ENCODE results near the gene KDM8.
A peak's percentile ranks its signal among the peaks of the same experiment; 100 is the strongest.

The KDM8 gene

DNA sequence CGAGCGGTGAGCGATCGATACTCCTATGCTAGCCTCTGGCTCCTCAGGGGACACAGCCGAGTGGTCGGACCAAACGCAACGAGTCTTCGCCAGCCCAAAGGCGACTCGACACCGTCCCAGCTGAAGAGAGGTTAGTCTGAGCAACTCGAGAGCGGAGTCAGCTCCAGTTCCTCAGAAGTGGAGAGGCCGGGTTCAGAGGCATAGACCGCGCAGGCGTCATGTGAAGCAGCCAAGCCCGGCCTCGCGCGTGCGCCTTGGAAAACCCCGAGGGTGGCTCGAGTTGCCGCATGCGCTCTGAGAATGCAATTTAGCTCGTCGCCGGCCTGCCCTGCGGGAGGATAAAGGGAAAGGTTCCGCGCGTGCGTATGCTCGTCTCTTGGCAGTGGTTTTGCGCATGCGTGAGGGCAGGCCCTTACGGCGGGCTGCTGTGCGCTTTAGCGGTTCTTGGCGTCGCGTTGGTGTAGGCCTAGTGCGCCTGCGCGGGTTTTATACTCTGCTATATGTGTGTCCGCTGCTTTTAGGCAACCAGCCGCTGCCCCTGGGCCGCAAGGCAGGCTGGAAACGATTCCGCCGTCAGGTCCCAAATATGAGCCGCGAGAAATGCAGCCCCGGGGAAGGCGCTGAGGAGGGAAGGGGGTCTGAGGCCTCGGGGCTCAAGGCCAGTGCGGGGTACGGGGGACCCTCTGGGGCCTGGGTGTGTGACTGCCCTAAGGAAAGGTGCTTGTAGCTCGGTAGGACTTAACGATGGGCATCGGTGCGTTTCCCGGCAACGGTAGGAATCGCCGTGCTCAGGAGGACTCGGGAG is at the start of gene KDM8:
TSS of gene KDM8 (plus strand) at position 20 of the 805 bp plus-strand sequence. CDS start 6,598 bp downstream, outside the sequence.
- peak; percentile 100 for DNase-seq (ENCODE audit: low read depth)

DNA sequence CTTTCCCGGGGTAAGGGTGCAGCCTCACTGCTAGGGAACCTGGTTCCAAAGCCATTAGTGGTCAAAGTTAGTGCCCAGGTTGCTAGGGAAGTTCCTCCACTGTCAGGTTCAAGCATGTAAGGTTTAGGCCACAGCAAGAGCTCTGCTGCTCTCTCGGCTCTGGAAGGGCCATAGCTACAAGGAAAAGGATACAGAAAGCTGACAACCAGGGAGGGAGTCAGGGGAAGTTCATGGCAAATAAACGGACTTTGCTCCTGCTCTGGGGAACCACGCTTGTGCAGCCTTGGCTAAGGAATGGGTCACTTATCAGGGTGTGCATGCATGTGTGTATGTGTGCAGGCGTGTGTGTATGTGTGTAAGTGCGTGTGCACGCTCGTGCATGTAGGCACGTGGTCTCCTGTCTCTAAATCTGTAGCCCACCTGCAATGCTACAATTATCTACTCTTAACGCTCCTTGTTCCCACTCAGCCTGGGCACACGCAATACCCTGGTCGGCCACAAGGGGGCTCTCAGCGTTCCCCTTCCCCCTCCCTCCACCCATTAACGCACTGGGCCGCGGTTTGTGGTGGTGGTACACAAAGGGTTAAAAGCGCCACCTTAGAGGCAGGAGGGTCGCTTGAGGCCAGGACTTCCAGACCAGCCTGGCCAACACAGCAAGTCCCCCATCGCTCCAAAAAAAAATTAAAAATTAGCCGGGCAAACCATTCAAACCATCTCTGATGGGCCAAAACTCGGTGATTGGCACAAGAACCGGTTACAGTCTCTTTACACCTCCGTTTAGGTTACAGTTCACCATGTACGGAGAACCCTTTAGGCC is 48.4 kb upstream of the KDM8 start:
- DNase-seq (ENCODE audit: low read depth): peak; percentile 57

DNA sequence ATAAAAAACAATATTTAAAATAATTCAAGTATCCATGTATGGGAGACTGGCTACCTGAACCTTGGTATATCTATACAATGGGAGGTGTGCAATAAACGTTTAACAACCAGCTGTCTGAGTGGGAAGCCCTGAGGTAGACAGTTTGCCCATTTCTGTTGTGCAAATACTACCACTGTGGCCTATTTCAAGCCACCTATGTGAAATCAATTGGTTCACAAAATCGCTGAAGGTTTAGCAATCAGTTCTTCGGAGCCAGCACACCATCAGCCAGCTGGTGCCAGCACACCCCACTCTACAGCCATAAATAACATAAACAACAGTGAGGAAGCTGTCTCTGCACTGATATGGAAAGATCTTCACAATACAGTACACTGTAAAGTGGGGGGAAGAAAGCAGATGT is 46.7 kb upstream of the KDM8 start:
- no peak for DNase-seq (ENCODE audit: low read depth)

DNA sequence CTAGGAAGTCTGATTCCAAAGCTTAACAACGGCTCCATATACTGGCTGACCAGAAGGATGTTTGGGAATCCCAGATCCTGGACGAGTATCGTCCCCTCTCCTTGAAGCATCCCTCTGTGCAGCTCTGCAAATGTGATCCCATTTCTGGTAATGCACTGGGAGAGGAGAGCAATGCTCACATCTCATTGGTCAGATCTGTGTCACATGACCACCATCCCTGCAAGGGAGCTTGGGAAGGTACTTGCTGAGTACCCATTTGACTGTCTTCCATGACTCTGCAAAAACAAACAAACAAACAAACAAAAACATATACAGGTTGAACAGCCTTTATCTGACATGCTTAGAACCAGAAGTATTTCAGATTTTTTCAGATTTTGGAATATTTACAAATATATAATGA is 41.9 kb upstream of the KDM8 start:
- DNase-seq (ENCODE audit: low read depth): no peak

DNA sequence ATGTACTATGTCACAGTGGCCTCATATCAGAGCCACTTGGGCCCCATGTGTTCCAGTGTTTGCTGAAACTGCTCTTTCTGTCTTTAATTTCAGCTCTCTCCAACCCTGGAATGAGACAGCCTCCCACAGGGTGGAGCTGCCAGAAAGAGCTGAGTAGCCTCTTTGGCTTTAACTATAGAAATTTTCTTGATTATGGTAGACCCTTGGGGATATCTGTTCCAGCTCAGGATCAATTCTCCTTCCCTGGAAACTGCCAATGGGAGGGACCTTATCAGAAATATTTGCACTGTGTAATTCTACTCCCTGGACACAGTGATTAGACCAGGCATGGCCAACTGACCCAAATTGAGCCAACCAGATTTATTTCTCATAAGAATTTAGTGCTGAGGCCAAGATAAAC is 39.0 kb upstream of the KDM8 start:
- no peak for DNase-seq (ENCODE audit: low read depth)

DNA sequence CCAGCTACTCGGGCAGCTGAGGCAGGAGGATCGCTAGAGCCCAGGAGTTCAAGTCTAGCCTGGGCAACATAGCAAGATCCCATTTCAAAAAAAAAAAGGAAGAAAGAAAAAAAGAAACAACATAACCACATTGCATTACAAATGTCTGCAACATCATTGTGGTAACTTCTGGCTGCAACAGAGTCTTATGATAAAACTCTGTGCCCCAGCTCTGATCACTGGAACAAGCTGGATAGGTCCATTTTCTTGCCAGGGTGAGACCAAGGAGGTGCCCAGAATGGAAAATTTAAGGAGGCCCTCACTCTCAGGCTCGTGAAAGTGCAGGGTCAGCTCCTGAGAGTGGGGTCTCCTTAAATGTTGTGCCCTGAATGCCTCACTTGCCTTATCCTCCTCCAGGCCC is 37.8 kb upstream of the KDM8 start:
- no peak for DNase-seq (ENCODE audit: low read depth)

DNA sequence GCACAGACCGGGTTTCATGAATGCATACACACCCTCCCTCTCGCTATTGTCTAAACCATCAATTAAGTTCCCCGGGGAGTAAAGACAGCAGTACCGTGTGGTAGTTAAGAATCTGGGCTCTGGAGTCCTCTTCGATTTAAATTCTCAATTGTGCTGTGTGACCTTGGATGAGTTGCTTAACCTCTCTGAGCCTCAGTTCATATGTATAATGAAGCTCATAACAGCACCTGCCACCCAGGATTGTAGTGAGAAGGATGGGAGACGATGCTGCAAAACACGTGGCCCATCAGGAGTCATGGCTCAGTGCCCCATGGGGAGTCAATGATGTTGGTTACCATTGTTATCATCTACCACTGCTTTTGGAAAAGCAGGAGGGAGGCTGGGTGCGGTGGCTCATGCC is 34.5 kb upstream of the KDM8 start:
- DNase-seq (ENCODE audit: low read depth): no peak

DNA sequence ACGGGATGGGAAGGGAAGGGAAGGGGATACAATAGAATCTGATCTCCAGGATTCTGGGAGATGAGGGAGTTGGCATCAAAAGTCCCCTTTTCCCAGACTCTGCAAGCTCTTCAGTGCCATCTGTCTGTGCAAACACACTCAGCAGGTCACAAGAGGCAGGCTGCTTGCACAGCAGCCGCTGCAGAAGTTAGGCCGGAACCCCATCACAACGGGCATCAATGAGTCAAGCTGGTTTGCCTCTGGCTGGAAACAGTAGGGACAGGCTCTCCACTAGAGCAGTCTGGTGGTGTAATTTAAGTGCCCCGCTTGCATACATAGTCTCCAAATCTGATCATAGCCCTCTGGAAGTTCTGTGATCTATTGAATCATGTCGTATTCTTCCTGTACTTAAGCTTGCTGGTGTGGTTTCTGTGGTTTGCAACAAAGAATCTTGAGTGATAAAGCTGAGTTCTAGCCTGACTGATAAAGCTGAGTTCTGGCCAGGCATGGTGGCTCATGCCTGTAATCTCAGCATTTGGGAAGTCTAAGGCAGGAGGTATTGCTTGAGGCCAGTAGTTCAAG is 33.7 kb upstream of the KDM8 start:
- peak; percentile 51 for DNase-seq (ENCODE audit: low read depth)

DNA sequence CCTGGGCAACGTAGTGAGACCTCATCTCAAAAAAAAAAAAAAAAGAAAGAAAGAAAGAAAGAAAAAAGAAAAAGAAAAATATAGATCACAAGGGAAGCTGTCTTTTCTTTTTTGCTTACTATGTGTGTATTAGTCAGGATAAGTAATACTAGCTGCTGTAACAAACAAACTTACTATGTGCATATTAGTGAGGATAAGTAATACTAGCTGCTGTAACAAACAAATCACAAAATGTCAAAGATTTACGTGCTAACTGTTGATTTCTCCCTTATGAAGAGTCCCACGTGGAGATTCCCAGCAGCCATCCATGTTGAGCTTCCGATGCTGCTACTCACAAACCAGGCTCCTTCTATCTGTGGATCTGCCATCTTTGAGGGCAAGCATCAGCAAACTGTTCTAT is 31.7 kb upstream of the KDM8 start:
- no peak for DNase-seq (ENCODE audit: low read depth)

DNA sequence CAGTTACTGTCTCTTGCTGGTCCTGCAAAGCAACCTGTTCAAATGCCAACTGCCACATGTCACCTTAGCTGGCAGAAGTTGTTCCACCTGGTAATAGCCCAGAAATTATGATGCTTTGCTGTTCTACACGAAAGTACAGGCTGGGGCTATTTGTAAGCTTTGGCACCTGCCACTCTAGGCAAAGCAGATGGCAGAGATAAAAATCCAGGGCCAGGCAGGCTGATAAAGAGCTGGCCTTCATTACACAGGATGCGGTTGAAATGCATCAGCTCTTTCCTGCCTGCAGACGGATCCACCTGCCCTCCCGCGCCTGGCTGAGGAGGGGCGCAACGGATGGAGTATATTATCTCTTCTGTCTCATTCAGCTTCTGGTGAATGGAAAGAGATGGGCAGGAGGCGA is 29.3 kb upstream of the KDM8 start:
- DNase-seq (ENCODE audit: low read depth): peak; percentile 22

DNA sequence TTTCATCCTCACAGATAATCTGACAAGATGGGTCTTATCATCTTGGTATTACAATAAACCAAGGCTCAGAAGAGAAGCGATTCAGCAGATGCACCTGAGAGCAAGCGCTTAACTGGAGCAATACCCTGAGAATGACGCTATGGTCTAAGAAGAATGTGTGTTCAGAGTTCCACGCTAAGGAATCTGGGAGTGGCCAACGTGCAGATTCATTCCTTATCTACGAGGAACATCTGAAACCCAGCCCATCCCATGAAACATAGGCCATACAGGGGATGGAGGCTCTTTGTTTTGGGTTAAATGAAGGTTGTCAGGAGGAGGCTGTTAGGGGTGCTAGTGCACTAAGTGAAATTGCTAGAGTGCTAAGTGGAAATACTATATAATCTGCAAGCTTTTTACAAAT is 28.5 kb upstream of the KDM8 start:
- DNase-seq (ENCODE audit: low read depth): no peak

DNA sequence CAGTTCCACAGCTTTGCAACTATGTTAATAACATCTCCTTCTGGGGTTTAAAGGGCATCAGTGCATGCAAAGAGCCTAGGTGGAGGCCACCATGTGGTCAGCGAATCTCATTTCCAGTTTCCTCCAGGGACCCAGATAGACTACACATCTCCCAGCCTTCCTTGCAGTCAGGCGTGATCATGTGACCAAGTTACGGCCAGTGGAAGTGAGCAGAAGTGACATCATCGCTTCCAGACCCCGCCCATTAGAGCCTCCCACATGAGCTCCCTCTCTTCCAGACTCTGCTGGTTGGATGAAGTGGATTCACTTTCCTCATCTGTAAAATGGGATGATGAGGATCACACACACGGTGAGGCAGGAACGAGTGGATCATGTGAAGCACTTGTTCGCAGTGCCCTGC is 27.4 kb upstream of the KDM8 start:
- no peak for DNase-seq (ENCODE audit: low read depth)

DNA sequence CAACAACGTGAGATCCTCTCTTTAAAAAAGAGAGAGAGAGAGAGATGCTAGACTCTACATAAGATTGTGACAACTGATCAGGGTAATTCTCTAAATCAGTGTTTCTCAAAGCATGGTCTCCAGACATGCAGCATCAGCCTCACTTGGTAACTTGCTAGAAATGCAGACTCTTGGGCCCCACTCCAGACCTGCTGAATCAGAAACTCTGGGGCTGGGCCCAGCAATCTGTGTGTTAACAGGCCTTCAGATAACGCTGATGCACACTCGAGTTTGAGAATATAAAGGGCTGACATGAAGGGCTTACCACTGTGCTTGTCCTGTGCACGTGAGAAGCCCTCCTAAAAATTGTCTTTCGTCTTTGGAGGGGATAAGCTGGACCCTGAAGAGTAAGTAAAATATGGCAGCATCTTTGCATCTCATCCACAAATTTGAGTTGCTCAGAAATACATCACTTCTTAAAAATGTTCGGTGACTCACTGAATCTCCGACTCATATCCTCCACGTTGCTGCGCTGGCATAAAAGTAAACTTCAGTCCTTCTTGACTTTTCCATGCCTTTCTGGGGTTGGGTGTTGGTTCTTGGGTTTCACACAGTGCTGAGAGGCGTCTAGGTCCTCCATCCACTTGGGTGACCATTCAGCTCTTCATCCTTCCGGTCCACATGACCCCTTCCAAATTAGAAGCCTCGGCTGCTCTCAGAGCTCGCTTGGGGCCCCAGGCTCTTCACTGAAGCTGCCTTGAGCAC is 26.1 kb upstream of the KDM8 start:
- DNase-seq (ENCODE audit: low read depth): no peak

DNA sequence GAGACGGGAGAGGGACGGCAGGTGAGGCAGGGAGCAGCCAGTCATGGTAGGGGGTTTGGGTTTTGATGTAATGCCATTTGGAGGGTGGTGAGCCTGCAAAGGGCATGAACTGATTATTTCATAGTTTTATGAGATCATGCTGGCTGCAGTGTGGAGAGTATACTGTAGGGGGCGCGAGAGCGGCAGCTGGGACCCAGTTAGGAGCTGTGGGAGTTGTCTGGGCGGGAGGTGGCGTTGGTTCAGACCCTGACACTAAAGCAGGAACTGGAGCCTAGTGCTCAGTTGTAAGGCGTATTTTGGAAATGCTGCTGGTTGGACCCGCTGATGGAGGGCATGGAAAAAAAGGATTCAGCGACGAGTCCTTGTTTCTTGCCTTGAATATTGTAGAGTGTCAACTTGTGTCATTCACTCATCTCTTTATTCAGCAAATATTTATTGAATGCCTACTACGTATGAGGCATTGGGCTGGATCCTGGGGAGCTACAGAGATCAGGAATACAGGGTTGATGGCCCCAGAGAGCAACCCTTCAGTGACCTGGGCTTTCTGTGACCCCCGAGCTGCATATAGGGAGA is 23.7 kb upstream of the KDM8 start:
- DNase-seq (ENCODE audit: low read depth): peak; percentile 72

DNA sequence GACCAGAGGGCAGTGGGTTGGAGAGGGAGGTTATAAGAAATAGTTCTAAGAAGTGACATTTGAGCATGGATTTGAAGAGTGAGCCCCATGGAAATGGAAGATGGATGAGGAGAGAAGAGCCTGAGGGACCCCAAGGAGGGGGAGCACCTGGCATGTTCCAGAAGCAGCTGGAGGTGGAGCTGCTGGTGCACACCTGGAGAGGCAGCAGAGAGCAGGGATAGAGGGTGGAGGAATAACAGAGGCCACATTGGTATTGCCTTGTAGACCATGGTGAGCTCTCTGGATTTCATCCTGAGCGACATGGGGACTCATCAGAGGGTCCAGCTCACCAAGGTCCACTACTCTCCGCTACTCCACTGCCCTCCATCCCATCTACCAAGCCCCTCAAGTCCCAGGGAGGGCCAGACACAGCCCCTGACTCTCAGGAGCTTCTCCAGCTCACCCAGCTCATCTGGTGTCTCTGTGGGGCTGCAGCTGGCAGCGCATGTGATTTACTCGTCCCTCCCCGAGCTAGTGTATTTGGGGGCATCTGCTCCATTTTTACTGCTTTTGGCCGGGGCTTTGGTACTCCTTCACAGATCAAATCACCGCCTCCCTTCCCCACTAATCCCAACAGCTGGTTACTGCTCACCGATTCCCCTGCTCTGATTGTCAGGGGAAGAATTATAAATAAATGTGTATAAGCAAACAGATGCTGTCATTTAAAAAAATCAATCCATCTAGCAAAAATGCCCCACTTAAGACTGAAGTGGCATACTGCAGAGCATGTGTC is 22.1 kb upstream of the KDM8 start:
- no peak for DNase-seq (ENCODE audit: low read depth)

DNA sequence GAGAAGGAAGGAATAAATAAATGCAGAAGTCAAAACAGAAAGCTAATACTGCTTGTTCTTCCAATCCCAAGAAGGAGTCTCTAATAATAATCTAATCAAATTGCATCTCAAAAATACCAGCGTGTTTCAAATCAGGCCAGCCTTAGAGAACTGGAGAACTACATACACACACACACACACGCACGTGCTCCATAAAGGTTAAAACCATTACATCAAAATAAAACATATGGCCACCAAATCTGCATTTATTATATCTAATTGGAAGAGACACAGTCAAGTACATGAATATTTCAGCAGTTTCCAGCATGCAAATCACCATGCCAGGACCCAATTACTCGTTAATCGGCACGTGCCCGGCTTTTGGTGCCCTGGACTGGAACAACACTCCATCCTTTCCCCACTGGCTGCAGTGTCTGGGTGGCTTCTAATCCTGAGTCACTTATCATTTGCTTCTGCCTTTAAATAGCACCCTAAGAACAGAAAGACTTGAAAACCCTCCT is 20.4 kb upstream of the KDM8 start:
- no peak for DNase-seq (ENCODE audit: low read depth)

DNA sequence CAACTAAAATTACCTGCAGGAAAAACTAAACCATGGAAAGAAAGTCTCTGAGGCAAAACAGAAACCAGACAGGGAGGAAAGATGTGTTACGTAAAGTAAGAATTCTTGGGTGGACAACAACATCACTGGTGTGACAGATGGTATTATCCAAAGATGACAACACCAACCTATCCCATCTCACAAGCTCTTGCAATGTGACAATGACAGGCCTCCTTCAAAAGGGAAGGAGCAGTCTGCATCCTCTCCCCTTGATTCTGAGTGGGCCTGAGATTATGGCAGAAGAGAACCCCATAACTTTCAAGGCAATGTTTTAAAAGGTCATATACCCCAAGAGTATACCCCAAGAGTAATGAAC is 17.6 kb upstream of the KDM8 start:
- DNase-seq (ENCODE audit: low read depth): no peak

DNA sequence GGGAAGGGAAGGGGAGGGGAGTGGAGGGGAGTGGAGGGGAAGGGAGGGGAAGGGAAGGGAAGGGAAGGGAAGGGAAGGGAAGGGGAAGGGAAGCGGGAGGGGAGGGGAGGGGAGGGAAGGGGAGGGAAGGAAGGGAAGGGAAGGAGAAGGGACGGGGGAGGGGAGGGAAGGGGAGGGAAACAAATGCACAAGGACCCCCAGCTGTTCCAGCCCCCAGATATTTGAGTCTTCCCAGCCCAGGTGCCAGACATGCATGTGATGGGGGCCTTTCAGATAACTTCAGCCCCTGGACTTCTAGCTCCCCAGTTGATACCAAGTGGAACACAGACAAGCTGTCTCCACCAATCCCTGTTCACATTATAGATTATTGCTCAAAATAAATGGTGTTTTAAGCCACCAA is 14.7 kb upstream of the KDM8 start:
- DNase-seq (ENCODE audit: low read depth): no peak

DNA sequence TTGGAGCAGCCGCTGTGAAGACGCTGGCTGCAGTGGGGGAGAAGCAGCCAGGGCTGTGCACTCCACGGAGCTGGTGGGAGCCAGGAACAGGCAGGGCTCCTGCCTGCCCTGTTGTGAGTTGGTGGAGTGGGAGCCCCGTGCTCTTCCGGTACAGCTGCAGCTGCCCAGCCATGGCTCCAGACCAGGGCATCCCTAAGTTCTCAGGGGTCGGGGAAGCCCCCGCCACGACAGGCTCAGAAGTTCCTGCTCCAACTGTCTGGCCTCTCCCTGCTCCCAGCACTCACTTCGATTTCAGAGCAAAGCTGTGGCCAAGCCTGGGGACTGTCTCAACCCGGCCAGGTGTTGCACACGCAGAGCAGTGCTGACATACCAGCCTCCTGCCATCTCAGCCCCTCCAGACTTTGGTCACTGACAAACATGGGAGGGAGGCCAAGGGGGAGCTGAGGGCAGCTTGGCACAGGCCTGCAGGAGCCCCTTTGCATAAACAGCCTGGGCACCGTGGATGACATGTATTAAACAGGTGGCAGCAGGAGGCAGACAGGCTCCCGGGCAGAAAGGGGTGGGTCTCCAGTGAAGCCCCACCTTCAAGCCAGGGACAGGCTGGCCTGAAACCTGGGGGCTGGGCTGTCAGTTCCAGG is 13.9 kb upstream of the KDM8 start:
- DNase-seq (ENCODE audit: low read depth): no peak

DNA sequence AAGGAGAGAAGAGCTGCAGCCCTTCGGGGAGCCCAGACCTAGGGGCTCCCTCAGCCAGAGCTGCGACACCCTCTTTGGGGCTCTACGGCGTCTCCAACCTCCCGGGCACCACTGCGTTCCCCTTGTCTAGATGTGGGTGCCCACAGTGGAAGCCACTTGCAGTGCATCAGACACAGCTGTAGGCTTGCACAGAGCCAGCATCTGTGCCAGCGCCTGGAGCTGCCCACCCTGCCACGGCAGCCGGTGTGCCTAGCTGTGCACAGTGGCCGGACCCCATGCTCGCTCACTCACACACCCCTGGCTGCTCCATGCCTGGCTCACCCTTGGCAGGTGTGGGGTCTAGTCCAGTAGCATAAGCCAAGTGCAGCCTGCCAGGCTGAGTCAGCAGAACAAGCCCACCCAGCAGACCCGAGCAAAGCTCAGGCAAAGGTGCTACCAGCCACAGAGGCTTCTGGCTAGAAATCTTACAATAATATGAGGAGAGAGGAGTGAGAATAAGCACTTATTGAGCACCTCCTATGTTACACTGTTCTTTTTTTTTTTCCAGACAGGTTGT is 12.9 kb upstream of the KDM8 start:
- DNase-seq (ENCODE audit: low read depth): no peak
